ENCODE data around the gene SYNPO2L.

Gene SYNPO2L

DNA sequence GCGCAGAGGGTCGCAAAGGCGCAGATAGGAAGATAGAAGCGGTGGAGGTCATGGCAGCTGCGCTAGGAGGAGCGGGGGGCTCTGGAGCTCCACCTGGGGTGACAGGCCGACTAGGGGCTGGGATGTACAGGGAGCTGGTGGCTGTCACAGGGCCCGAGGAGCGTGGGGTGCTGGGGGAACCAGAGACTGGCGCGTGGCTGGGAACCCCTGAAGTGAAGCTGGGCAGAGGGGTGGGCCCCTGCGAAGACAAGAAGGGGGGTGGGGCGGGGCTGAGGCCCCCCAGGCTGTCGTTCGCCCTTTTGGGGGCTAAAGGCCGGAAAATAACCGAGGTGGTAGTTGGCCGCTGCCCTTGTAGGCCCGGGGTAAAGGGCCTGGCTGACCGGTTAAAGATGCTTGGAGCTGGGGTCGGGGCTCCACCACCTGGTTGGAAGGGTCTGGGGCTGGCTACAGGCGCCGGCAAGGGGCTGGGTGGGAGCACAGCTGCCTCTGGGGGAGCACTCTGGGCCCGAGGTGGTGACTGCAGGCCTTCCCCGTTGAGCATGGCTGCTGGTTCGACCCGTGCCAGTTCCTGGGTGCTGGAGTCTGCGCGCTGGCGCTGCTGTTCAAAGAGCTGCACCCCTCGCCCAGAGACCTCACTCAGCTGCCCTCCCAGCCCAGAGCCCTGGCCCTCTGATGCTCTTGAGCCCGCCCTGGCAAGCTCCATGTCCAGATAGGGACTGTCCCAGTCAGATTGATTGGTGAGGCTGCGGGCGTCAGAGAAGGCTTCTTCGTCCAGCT is 7.8 kb downstream of the SYNPO2L start:
- TF ChIP-seq, protein P1, sequence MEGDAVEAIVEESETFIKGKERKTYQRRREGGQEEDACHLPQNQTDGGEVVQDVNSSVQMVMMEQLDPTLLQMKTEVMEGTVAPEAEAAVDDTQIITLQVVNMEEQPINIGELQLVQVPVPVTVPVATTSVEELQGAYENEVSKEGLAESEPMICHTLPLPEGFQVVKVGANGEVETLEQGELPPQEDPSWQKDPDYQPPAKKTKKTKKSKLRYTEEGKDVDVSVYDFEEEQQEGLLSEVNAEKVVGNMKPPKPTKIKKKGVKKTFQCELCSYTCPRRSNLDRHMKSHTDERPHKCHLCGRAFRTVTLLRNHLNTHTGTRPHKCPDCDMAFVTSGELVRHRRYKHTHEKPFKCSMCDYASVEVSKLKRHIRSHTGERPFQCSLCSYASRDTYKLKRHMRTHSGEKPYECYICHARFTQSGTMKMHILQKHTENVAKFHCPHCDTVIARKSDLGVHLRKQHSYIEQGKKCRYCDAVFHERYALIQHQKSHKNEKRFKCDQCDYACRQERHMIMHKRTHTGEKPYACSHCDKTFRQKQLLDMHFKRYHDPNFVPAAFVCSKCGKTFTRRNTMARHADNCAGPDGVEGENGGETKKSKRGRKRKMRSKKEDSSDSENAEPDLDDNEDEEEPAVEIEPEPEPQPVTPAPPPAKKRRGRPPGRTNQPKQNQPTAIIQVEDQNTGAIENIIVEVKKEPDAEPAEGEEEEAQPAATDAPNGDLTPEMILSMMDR (IDR thresholded peaks at IDR 0.05; ENCODE audit: borderline replicate concordance, control extremely low read depth, extremely low read depth, insufficient read depth, missing control alignments) = no peak
- peak; percentile 42 for DNase-seq (ENCODE audit: low spot score)
- in situ Hi-C loops (cut with MboI; ENCODE audit: low sequenced_read_pairs, unreplicated experiment) = no loop called here

GRCh38 chr10:73647211-73647874 is 8.5 kb downstream of the SYNPO2L start:
- in situ Hi-C loops (cut with MboI; ENCODE audit: low sequenced_read_pairs, unreplicated experiment) = no loop called here
- peak; percentile 50 for DNase-seq (ENCODE audit: low spot score)
- TF ChIP-seq, protein P1 (IDR thresholded peaks at IDR 0.05; ENCODE audit: borderline replicate concordance, control extremely low read depth, extremely low read depth, insufficient read depth, missing control alignments) = no peak

GRCh38 chr10:73646598-73647041 is 9.2 kb downstream of the SYNPO2L start:
- TF ChIP-seq, protein P1 (IDR thresholded peaks at IDR 0.05; ENCODE audit: borderline replicate concordance, control extremely low read depth, extremely low read depth, insufficient read depth, missing control alignments) = no peak
- no peak for DNase-seq (ENCODE audit: low spot score)
- in situ Hi-C loops (cut with MboI; ENCODE audit: low sequenced_read_pairs, unreplicated experiment) = no loop called here

GRCh38 chr10:73645251-73645650 is 10.6 kb downstream of the SYNPO2L start:
- in situ Hi-C loops (cut with MboI; ENCODE audit: low sequenced_read_pairs, unreplicated experiment) = no loop called here
- DNase-seq (ENCODE audit: low spot score) = no peak
- TF ChIP-seq, protein P1 (IDR thresholded peaks at IDR 0.05; ENCODE audit: borderline replicate concordance, control extremely low read depth, extremely low read depth, insufficient read depth, missing control alignments) = no peak

GRCh38 chr10:73644767-73645166 is 11.1 kb downstream of the SYNPO2L start:
- TF ChIP-seq, protein P1 (IDR thresholded peaks at IDR 0.05; ENCODE audit: borderline replicate concordance, control extremely low read depth, extremely low read depth, insufficient read depth, missing control alignments) = no peak
- in situ Hi-C loops (cut with MboI; ENCODE audit: low sequenced_read_pairs, unreplicated experiment) = loop anchor here (5.0 kb wide), 1 partner anchor 117 kb away; no protein-coding TSS in a partner anchor
- DNase-seq (ENCODE audit: low spot score) = peak; percentile 37

GRCh38 chr10:73644015-73644743 is 11.7 kb downstream of the SYNPO2L start:
- in situ Hi-C loops (cut with MboI; ENCODE audit: low sequenced_read_pairs, unreplicated experiment) = loop anchor here (5.0 kb wide), 1 partner anchor 117 kb away; no protein-coding TSS in a partner anchor
- TF ChIP-seq, protein P1 (IDR thresholded peaks at IDR 0.05; ENCODE audit: borderline replicate concordance, control extremely low read depth, extremely low read depth, insufficient read depth, missing control alignments) = peak; percentile 70
- DNase-seq (ENCODE audit: low spot score) = peak; percentile 78

Measured in GM13976 (cell line).